HG02884 (cell line): Measurements from ENCODE around the gene P3H3.

Source experiments
- ATAC-seq: cut with Tn5 transposase; IDR thresholded peaks from one replicate; pipeline ENCODE4 v1.9.1; 2021; ENCODE audit warnings: mild to moderate bottlenecking, moderate library complexity; ENCODE audit not compliant: unreplicated experiment

The P3H3 gene

DNA sequence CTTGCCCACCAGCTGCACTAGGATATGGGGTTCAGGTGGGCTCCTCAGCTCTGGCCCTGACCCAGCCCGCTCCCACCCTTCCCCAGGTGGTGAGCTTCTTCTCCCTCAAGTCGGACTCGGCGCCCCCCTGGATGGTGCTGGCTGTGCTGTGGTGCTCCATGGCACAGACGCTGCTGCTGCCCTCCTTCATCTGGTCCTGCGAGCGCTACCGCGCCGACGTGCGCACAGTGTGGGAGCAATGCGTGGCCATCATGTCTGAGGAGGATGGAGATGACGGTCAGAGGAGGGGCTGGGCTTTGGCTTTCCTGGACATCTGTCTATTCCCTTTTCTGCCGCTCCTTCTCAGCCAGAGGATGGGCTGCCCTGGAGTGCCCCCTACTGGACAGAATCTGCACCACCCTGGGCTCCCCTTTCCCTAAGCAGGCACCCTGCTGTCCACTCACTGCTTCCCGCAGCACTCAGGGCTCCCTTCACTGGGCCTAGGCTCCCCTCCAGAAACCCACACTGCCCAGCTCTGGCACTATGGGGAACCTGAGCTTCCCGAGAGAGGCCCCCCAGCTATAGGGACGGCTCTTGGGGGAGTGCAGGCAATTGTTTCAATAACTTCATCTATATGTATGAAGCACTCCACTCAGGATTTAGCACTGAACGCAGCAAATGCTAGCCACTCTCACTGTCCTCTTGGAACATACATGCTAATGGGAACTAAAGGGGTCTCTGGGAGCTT, 2.6 kb upstream of the P3H3 start:
- no peak for ATAC-seq

GRCh38 chr12:6826125-6826733, 2.0 kb upstream of the P3H3 start:
- ATAC-seq: no peak

DNA sequence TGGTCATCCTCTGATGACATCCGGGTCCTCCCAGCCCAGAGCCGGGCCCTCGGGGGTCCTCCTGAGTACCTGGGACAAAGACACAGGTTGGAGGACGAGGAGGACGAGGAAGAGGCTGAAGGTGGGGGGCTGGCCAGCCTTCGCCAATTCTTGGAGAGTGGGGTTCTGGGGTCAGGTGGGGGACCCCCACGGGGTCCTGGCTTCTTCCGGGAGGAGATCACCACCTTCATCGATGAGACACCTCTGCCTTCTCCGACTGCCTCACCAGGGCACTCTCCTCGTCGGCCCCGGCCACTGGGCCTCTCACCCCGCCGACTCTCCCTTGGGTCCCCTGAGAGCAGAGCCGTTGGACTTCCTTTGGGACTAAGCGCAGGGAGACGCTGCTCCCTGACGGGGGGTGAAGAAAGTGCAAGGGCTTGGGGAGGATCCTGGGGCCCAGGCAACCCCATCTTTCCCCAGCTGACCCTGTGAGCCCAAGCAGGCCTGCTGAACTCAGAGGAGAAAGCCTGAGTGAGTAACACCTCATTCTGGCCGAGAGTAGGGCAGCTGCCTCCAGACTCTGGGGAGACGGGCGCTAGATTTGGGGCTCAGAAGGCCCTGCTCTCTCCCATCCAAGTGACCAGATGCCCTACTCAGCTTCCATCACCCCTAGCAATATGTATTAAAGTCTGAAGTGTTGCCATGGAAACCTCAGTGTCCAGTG, 1.3 kb upstream of the P3H3 start:
- no peak for ATAC-seq

DNA sequence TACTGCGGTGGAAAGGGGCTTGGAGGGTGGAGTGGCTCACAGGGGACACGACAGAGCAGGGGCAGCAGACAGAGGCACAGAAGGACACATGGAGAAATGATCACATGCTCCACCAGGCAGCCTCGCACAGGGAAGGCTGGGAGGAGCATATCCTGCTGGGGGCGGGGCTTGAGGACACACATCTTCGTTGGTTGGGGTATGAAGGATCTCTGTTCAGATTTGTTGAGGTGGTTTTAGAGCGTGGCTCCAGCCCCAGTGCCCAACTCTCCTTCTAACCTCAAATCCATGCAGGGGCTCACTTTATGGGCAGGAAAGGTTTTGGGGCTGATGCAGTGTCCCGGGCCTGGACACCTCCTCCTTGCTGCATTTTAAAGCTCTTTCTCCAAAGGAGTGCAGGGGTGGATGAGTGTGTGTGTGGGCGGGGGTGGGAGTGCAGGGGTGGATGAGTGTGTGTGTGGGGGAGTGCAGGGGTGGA, 733 bp upstream of the P3H3 start:
- ATAC-seq: no peak

GRCh38 chr12:6828781-6829535, 751 bp downstream of the P3H3 start:
- ATAC-seq: no peak

- no peak for ATAC-seq
Observed at GRCh38 chr12:6829536-6830220, 1.5 kb downstream of the P3H3 start.

- ATAC-seq: no peak
Observed at GRCh38 chr12:6830286-6830890, 2.2 kb downstream of the P3H3 start.

- ATAC-seq: no peak
Observed at GRCh38 chr12:6830999-6831398, 2.8 kb downstream of the P3H3 start.

DNA sequence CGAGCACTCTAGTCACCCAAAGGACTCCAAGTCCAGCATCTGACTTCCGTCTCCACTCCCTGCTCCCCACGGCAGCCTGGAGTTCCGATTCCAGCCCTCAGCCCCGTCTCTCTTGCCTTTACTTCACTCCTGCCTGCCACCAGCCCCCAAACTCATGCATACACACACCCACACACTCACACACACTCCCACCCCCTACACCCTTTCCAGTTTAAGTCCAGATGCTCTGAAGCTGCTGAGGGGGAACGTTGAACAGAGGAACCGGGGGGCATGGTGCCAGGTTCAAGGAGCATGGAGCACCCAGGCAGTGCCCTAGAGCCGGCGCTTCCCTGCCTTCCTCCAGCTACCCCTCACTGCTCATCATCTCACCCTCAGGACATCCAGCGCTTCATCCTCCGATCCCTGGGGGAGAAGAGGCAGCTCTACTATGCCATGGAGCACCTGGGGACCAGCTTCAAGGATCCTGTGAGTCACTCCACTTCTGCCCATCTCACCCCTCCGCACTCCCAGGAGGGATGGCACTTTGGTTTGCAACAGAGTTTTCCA, 3.3 kb downstream of the P3H3 start:
- ATAC-seq: no peak

- ATAC-seq: no peak
Observed at GRCh38 chr12:6832125-6832524, 3.9 kb downstream of the P3H3 start.

DNA sequence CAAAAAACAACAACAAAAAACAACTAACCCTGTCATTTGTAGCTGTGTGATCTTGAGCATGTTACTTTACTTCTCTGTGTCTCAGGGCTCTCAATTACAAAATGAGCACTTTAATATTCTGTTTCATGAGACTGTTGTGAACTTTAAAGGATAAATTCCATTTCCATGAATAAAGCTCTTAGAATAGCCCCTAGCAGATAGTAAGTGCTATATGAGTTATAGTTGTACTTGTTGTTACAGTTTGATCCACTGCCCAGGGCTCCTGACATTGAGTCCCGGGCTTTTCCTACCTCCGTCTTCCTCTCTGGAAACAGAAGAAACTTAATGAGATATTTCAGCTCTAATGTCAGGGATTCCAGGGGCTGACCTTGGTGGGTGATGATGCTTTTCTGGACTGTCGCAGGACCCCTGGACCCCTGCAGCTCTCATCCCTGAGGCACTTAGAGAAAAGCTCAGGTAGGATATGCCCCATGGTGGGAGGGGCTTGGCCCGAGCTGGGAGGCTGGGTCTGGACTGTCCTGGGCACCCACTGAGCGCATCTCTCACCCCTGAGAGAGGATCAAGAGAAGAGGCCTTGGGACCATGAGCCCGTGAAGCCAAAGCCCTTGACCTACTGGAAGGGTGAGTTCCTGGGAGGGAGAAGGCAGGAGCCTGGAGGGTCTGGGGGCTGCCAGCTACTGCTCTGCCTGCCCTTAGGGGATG, 5.1 kb downstream of the P3H3 start:
- ATAC-seq: no peak

GRCh38 chr12:6834254-6834653, 6.0 kb downstream of the P3H3 start:
- no peak for ATAC-seq

- no peak for ATAC-seq
Observed at GRCh38 chr12:6834873-6835272, 6.7 kb downstream of the P3H3 start.

DNA sequence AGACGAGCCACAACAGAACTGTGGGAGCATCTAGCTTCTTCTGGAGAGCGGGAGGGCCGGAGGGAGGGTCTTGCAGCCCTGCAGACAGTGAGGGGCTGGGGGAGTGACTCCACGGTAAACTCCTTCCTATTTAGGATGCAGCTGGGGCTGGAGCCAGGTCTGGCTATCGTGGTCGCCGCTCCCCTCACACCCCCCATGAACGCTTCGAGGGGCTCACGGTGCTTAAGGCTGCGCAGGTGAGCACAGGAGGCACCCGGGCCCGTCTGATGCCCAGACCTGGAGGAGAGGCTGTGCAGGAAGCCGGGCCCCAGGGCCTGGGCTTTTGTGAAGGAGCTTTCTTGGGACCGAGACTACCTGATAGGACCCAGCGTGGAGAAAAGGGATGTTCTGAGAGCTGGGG, 8.6 kb downstream of the P3H3 start:
- ATAC-seq: no peak

DNA sequence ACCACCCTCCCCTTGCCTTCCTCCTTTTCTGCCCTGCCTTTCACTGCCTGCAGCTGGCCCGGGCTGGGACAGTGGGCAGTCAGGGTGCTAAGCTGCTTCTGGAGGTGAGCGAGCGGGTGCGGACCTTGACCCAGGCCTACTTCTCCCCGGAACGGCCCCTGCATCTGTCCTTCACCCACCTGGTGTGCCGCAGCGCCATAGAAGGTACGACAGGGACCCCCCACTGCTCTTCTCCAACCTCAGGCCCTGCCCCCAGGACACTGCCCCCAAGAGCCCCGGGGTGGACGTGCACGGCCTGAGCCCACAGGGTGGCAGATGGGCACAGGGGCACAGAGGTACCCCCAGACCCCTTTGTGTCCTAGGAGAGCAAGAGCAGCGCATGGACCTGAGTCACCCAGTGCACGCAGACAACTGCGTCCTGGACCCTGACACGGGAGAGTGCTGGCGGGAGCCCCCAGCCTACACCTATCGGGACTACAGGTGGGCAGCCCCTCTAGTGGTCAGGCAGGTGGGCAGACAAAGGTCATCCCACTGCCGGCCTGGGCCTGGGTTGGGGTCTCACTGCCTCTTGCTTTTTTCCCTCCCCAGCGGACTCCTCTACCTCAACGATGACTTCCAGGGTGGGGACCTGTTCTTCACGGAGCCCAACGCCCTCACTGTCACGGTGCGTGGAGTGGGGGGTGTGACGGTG, 9.3 kb downstream of the P3H3 start:
- no peak for ATAC-seq

GRCh38 chr12:6838854-6839253, 10.6 kb downstream of the P3H3 start:
- ATAC-seq: no peak

GRCh38 chr12:6839482-6840201, 11.4 kb downstream of the P3H3 start:
- ATAC-seq: no peak

DNA sequence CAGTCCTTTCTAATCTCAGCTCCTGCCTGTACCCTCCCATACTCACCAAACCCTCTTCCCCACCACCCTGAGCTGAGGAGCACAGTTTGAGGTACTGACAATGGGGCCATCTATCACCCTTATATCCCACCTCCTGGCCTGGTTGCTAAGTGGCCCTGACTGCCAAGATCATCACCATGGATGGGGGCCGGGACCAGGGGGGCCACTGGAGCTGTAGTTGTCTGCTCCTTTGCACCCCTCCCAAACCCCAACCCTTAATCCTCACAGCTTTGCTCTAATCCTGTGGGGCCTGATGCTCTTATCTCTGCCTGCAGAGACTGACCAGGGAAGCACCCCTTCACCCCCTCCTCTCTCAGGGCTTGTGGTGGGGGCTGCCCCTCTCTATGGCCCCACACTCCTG, 12.1 kb downstream of the P3H3 start:
- ATAC-seq: no peak
